GM21619 (cell line): ENCODE data around the gene LHFPL6.

ENCODE experiments used
- ATAC-seq: cut with Tn5 transposase; IDR thresholded peaks from one replicate; pipeline ENCODE4 v1.9.1; 2021; ENCODE audit not compliant: unreplicated experiment

LHFPL6 gene

DNA sequence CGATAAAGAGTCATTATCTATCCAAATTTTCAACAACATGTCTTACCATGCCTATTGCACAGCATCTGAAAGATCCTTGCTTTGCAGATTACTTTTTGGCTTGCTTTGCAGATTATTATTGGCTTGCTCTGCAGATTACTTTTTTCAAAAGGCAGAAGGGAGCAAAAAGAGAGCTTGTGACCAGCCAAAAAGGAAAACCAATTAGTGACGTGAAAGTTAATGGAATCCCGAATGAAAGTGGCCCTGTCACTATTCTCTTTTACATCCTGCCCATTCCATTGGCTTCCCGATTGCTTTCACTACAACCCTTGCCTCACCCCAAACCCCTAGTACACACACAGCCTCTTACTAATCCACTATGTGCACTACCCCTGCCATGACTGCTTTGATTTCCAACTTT is 81.3 kb downstream of the LHFPL6 start:
- ATAC-seq: no peak

GRCh38 chr13:39516096-39516495 is 86.9 kb downstream of the LHFPL6 start:
- no peak for ATAC-seq

- no peak for ATAC-seq
Measured at GRCh38 chr13:39515224-39515714, 87.7 kb downstream of the LHFPL6 start.

DNA sequence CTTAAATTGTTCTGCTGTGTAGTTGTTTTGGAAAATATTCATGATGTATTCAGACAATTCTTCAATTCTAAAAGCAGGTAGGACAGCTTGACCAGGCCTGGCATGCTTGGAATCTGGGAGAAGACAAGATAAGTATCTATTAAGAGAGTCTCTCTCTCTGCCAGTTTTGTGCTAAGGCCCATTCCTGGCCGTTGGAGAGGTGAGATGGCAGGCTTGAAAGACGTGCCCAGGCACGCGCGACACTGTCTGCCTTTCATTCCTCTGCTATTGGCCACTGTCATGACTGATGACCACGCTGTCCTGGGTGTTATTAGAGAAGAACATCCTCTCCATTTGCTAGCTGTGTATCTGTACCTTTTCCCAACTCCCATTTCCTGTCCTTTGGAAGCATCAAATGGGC is 90.3 kb downstream of the LHFPL6 start:
- ATAC-seq: no peak

GRCh38 chr13:39510316-39510695 is 92.7 kb downstream of the LHFPL6 start:
- ATAC-seq: no peak

DNA sequence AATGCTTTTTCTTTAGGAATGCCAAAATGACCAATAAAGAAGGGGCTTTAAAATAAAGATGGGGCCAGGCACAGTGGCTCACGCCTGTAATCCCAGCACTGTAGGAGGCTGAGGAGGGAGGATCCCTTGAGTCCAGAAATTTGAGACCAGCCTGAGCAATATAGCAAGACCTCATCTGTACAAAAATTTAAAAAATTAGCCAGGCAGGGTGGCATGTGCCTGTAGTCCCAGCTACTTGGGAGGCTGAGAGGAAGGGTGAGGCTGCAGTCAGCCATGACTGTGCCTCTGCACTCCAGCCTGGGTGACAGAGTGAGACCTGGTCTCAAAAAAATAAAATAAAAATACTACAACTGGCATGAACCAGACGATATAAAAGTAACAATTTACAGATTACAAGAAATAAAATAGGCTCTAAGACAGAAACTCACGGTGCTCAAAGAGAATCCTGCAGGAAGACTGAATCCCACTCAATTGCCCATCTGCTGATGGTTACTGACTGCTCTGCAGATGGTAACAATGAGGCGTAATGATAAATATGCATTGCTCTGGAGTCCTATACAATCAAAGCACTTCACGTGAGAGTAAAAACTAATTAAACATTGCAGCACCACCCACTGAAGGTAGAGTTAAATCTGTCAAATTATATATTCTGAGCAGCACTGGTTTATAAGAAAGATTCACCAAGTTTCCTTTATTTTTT is 93.2 kb downstream of the LHFPL6 start:
- no peak for ATAC-seq

- no peak for ATAC-seq
Measured at GRCh38 chr13:39506559-39507390, 96.2 kb downstream of the LHFPL6 start.

DNA sequence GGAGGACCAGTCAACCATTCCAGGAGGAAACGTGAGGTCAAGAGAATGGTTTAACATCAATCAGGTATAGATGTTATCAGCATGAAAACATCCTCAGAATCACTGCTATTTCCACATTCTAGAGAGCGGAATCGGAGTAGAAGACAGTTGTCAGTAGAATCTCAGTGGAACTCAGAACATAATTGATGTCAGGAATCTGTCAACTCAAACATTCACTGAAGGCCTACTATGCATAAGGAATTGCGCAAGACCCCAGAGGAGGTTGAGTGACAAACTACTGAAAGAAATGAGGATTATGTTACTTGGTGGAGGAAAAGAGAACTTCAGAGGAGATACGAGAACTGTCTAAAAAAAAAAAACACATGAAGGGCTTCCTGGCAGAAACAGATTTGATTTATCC is 97.8 kb downstream of the LHFPL6 start:
- ATAC-seq: no peak

GRCh38 chr13:39503048-39503447 is 99.9 kb downstream of the LHFPL6 start:
- no peak for ATAC-seq

DNA sequence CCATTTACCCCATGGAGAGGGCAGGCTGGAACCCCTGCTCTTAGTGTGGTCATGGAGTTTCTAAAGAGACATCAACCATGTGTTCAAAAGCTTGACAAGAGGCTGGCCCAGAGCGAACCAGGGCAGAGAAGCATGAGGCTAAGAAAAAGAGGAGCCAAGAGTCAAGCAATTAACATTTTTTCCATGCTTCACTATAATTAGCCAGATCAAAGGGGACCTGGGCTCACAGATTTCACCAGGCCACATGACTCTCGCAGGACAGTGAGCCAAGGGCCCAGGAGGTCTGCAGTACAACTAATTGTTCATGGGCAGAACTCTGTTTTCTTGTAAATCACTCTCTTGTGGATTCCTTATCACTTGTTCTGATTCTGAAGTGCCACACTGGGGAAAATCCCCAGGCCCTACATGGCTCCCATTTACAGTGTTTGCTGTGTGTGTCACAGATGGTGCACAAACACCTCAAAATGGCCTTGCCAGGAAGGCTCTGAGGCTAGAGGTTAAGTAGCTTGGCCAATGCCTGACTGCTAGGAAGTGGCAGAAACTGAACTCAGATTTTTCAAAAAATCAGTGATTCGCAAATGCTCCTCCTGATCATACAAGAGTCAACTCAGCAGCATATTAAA is 101.2 kb downstream of the LHFPL6 start:
- ATAC-seq: no peak

DNA sequence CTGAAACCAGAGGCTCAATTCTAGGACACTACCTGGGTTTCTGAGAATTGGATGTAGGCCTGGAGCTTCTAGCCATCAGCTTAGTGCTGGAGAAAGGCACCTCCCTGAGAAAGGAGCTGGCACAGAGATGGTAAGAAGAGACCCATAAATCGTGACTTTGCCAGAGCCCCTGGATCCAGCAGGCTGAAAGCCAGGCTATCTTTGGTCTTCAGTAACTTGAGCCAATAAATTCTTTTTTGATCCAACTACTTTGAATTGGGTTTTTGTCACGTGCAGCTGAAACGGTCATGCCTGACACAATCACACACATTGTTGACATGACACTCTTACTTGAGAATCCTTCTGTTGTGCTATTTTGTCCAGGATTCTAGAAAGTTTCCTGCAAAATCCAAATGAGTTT is 103.4 kb downstream of the LHFPL6 start:
- no peak for ATAC-seq

DNA sequence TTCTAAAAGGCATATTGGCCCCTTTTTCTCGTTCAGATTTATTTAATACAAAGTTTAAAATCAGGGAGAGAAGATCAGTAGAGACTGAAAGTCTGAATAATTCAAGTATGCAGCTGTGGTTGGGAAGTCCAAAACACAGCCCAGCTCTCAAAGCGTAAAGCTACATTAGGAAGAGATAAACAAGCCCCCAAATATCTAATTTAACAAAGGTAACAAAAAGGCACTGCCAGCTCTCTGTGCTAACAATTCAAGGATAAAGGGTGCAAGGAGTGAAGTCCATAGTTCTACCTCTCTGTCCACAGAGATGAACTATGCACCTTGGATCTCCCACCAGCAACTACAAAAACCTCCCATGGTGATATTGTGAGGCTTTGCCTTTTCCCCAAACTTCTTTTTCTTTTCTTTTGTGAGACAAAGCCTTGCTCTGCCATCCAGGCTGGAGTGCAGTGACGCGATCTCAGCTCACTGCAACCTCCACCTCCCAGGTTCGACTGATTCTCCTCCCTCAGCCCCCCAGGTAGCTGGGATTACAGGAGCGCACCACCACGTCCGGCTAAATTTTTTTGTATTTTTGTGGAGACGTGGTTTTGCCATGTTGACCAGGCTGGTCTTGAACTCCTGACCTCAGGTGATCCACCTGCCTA is 104.4 kb downstream of the LHFPL6 start:
- no peak for ATAC-seq

- ATAC-seq: no peak
Measured at GRCh38 chr13:39496506-39496905, 106.5 kb downstream of the LHFPL6 start.

DNA sequence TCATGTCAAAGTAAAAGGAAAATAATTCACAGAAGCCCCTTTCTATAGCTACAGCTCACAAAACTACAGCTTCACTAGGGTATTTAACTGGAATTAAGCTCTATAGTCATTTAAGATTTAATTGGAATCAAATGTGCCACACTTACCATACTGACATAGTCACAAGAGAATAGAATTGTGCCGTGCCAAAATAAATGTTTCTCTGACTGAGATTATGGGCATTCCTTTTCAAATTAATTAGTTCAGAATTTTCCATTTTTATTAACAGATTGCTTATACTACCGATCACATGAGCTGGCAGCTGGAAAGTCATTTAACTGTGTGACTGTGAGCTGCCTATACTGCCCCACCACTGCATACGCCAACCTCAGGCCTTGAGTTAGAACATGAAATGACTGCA is 108.4 kb downstream of the LHFPL6 start:
- no peak for ATAC-seq

DNA sequence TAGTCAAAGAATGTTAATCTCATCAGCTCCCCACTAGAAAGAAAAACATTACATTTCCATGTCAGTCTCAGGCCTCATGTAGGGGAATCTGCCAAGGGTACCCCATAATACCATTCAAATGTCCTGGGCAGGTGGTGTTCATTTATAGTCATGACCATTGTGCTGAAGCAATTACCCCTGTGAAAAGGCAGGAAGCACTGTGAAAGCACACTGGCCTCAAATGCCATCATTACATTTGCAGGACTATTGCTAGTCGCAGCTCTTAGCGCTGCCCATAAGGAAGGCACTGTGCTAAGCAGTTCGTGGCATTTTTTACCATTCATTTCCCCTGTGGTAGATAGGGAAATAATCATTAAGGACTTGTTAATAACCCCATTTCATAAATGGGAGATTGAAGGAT is 109.0 kb downstream of the LHFPL6 start:
- no peak for ATAC-seq

DNA sequence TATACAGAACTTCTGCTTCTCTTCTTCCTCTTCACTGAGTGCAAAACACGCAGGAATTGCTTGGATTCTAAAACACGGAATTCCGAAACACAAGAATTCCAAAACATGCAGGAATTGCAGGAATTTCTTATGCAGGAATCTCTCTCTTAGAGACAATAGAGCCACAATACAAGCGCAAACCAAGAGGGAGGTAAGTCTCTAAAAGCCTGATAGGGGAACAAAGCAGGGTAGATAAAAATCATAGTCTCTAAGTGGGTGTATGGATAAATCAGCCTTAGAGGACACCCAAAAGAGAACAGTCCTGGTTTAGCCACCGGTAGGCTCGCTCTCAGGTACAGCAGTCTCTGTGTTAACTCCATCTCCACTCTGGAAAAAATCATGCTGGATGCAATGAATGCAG is 112.9 kb downstream of the LHFPL6 start:
- no peak for ATAC-seq

GRCh38 chr13:39486758-39487157 is 116.2 kb downstream of the LHFPL6 start:
- no peak for ATAC-seq

DNA sequence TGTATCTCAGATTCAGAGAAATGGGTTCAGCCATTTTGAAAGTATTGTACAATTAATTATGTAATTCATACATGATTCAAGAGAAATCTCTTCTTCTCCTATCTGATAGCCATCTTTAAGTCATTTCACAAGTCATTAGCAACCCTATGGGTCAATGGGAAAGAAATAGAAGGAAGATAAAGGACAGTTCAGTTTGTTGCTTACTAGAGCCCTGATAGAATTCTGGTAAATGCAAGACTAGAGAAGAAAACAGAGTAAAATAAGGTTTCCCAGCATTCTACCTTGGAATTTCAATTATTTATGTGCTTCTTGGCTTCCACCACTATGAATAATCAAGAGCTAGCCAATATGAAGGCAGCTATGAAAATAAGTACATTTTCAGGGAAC is 117.7 kb downstream of the LHFPL6 start:
- no peak for ATAC-seq

DNA sequence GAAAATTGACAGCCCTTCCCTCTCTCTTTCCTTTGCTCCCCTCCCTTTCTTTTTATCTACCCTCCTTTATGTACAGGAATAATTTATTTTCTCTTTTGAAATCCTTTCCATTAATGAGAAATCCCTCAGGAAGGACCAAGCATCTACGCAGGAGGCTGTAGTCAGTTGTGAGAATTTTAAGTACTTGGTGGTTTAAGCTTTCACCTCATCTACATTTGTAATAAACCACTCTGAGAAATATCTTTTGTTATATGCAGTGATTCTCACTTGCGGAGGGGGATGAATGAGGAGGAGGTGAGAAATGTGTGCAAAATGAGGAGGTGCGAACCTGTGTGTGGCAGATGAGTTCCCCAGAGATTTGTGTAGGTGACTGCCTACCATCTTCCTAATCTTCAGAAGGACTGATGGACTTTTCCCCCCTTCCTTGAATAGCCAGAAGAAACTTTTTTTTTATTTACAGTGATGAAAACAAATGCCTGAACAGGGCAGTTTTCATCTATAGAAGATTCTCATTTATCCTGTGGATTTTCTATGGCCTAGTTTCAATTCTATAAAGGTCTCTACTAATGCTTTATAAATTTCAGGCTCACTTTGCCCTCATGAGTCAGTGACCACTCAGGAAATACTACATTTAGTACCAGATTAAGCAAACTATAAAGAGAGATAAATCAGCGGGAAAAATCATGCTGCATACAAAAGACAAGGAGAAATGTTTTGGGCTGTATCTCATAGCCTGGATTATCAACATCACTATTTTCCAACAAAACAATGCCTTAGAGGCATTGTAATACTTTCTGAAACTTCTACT is 118.3 kb downstream of the LHFPL6 start:
- ATAC-seq: no peak

- no peak for ATAC-seq
Measured at GRCh38 chr13:39483326-39483725, 119.7 kb downstream of the LHFPL6 start.

DNA sequence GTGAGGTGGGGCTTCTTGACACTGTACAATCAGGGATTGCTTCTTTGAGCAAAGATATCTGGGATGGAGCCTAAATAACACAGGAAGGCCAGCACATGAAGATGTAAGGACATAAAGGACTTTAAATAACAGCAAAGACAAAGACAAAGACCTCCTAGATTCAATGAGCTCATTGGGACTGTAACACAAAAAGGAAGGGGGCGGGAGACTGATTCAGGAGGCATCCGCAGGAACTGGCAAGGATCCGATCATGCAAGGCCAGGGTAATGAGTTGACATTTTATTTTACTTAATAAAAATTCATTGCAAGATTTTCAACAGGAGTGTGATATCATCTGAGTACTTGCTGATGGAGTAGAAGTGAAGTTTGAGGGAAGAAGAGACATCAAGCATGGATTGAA is 121.5 kb downstream of the LHFPL6 start:
- no peak for ATAC-seq
